HepG2 (cell line): ENCODE measurements around the gene MCMBP. TPM values are rescaled to one million over a fixed set of nuclear protein-coding genes. Genes with fewer than 3 reads are reported as not detected.

Source experiments
- ATAC-seq: fragments of 200-7000 bp; cut with Tn5 transposase; 3 replicates; pipeline ENCODE4 v1.9.1; 2020; ENCODE audit warnings: mild to moderate bottlenecking, moderate library complexity
- BruUV-seq: library from RNA; stranded (reverse); fragments of 400-500 nt; replicated peaks from 2 replicates; lab custom pipeline; 2021; lab: Mats Ljungman, UMichigan
- CTCF ChIA-PET: fragments of 300-600 bp; formaldehyde crosslinking; extraction: SDS; loops from one replicate; lab custom pipeline; 2021; ENCODE audit warnings: low total read pairs, inconsistent platforms, low intra/inter-chr PET ratio; lab: Yijun Ruan, JAX
- POLR2A ChIA-PET: fragments of 350-600 bp; sonication (Branson Sonifier 250); formaldehyde crosslinking; loops from one replicate; lab custom pipeline; 2020; ENCODE audit warnings: antibody characterized with exemption, inconsistent platforms; lab: Yijun Ruan, JAX
- DNase-seq: peaks from one replicate; pipeline ENCODE4 v3.0.0-alpha.2; 2015; ENCODE audit warnings: low spot score
- FAIRE-seq: peaks from 3 replicates; lab custom pipeline; 2011; peaks lifted over from hg19 to GRCh38; lab: Jason Lieb, UNC
- H2AFZ ChIP-seq: one replicate; pipeline ENCODE4 v1.6.1; 2011; ENCODE audit warnings: low read length, inconsistent platforms
- H3K27ac ChIP-seq: fragments of 300-600 bp; 3 replicates; pipeline ENCODE4 v1.8.0; 2011; ENCODE audit warnings: mixed run types, mild to moderate bottlenecking, mixed read lengths, low read length, inconsistent platforms; ENCODE audit not compliant: insufficient read depth; ENCODE audit errors: extremely low read length
- H3K27me3 ChIP-seq, 2 experiments: fragments of 200-600 bp in 1 of 2; 2 replicates in 1 of 2; 3 replicates in 1 of 2; pipeline versions ENCODE4 v1.6.0 to v1.8.0; 2011; ENCODE audit warnings: low read length in 2 of 2, mild to moderate bottlenecking in 2 of 2, moderate library complexity in 2 of 2, inconsistent platforms in 1 of 2; ENCODE audit not compliant: insufficient read depth in 2 of 2, control insufficient read depth in 1 of 2
- H3K36me3 ChIP-seq, 2 experiments: fragments of 200-600 bp in 1 of 2; replicated peaks in 1 of 2; 2 replicates in 1 of 2; 3 replicates in 1 of 2; pipeline versions ENCODE4 v1.5.1 to v1.8.0; 2011; ENCODE audit warnings: low read length in 2 of 2, inconsistent platforms in 1 of 2; ENCODE audit not compliant: insufficient read depth in 2 of 2, control insufficient read depth in 1 of 2
- H3K4me1 ChIP-seq: 2 replicates; pipeline ENCODE4 v1.5.1; 2012; ENCODE audit warnings: low read length, inconsistent platforms; ENCODE audit not compliant: insufficient read depth
- H3K4me2 ChIP-seq: 2 replicates; pipeline ENCODE4 v1.6.0; 2011; ENCODE audit warnings: low read depth, low read length, inconsistent platforms
- H3K4me3 ChIP-seq, 3 experiments: fragments of 200-600 bp in 1 of 3; sonication (generic), shearing (Covaris generic) in 1 of 3; replicated peaks in 1 of 3; 2 replicates each; pipeline ENCODE4 v1.5.1; 2011 to 2016; ENCODE audit warnings: low read length in 3 of 3, inconsistent platforms in 2 of 3, low read depth in 2 of 3, mild to moderate bottlenecking in 2 of 3, control low read depth in 1 of 3, mixed read lengths in 1 of 3; ENCODE audit not compliant: insufficient read depth in 1 of 3
- H3K79me2 ChIP-seq: one replicate; pipeline ENCODE4 v1.6.1; 2011; ENCODE audit warnings: low read length, inconsistent platforms; ENCODE audit not compliant: insufficient read depth
- H3K9ac ChIP-seq: 2 replicates; pipeline ENCODE4 v1.6.0; 2011; ENCODE audit warnings: mild to moderate bottlenecking, low read depth, low read length, inconsistent platforms; ENCODE audit not compliant: insufficient read depth
- H3K9me3 ChIP-seq: 2 replicates; pipeline ENCODE4 v1.5.1; 2012; ENCODE audit warnings: mild to moderate bottlenecking, low read length
- H4K20me1 ChIP-seq: 2 replicates; pipeline ENCODE4 v1.6.0; 2011; ENCODE audit warnings: inconsistent platforms, mild to moderate bottlenecking, low read length, moderate library complexity; ENCODE audit not compliant: insufficient read depth
- CHD4 ChIP-seq: fragments of 200-600 bp; sonication (generic); IDR thresholded peaks from 2 replicates; pipeline ENCODE4 v1.7.0; 2017; ENCODE audit warnings: mild to moderate bottlenecking, low read length, borderline replicate concordance
- NFE2 ChIP-seq: sonication (generic); formaldehyde crosslinking; IDR thresholded peaks from 2 replicates; pipeline ENCODE4 v1.4.0; 2020; ENCODE audit warnings: missing genetic modification reagents
- POLR2AphosphoS5 ChIP-seq: IDR thresholded peaks from 2 replicates; pipeline ENCODE4 v1.6.1; 2012; ENCODE audit warnings: low read depth, low read length
- STAG1 ChIP-seq: sonication (generic); formaldehyde crosslinking; IDR thresholded peaks from 2 replicates; pipeline ENCODE4 v1.4.0; 2020; ENCODE audit warnings: missing genetic modification reagents
- YEATS2 ChIP-seq: sonication (generic); formaldehyde crosslinking; IDR thresholded peaks from 2 replicates; pipeline ENCODE4 v1.4.0; 2020; ENCODE audit warnings: missing genetic modification reagents, borderline replicate concordance
- ZBTB43 ChIP-seq: sonication (generic); formaldehyde crosslinking; conservative IDR thresholded peaks from 2 replicates; pipeline ENCODE4 v1.4.0; 2020; ENCODE audit warnings: missing genetic modification reagents
- ZNF678 ChIP-seq: sonication (generic); formaldehyde crosslinking; IDR thresholded peaks from 2 replicates; pipeline ENCODE4 v1.4.0; 2020; ENCODE audit warnings: mild to moderate bottlenecking, missing genetic modification reagents
- ZNF83 ChIP-seq: sonication (generic); formaldehyde crosslinking; IDR thresholded peaks from 2 replicates; pipeline ENCODE4 v1.4.0; 2020; ENCODE audit warnings: missing genetic modification reagents, mild to moderate bottlenecking, borderline replicate concordance
- WGBS: methylation state at CpG from one replicate; pipeline ENCODE4 v1.1.6; 2017; ENCODE audit warnings: low lambda C conversion rate; 5-methylcytosine and 5-hydroxymethylcytosine counted together
- in situ Hi-C: cut with HindIII; loops from 2 replicates; pipeline ENCODE4 v1.10.0; 2017; ENCODE audit warnings: low pct_unique_long_range_greater_than_20kb; ENCODE audit not compliant: extremely low pct_ligation_motif_present
- intact Hi-C: fragments of 100-400 bp; cut with micrococcal nuclease; formaldehyde crosslinking; loops from one replicate; pipeline ENCODE4 v1.10.0; 2022; ENCODE audit not compliant: unreplicated experiment
- polyA plus RNA-seq, 8 experiments: library from polyadenylated mRNA; depleted of rRNA in 3 of 8; stranded (reverse) in 7 of 8; unstranded in 1 of 8; fragments of >200 nt; fragmentation: Illumina TruSeq in 4 of 8; extraction: Trizol in 4 of 8; gene quantifications; 2 replicates each; pipeline versions ENCODE4 v1.2.1 to v1.2.3, GENCODE V29; 2011 to 2016; ENCODE audit warnings: low read depth in 4 of 8, missing spikeins in 1 of 8, mixed read lengths in 1 of 8; ENCODE audit not compliant: insufficient read depth in 1 of 8
- total RNA-seq, 5 experiments: library from RNA; depleted of rRNA; stranded (reverse); fragments of >200 nt; fragmentation: Illumina TruSeq; extraction: Trizol; gene quantifications; 2 replicates each; pipeline ENCODE4 v1.2.3, GENCODE V29; 2016; ENCODE audit warnings: low read depth in 1 of 5
- TF ChIP-seq, protein P1 (sequence below): sonication (generic); formaldehyde crosslinking; IDR thresholded peaks from 2 replicates; pipeline ENCODE4 v1.4.0; 2020; ENCODE audit warnings: missing genetic modification reagents

Gene MCMBP
- total and polyA plus RNA-seq, 2 of the 13 experiments (the other 11 are each of a cell fraction or from before 2014, with no cell fraction given): 35.7 to 62.4 TPM

DNA sequence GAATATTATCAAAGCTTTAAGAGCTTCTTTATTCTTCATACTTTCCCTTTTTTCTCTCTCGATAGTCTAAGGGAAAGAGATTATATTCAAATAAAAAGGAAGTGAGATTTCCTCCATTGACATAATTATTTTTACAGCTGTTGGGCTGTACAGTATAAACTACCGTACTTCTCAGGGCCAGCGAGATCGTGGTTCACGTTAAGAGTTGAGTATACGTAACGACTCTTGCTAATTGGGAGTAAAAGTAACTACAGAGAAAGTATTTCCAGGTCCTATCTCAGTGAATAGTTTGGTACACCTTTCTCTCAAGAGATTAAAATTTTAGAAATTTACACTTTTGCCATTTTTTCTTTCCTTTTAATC, 89.0 kb downstream of the MCMBP start (continued):
- TF ChIP-seq ZBTB43 (CRISPR knock-in tag) (no peak), NFE2 (CRISPR knock-in tag) (no peak), ZNF83 (CRISPR knock-in tag) (no peak)

DNA sequence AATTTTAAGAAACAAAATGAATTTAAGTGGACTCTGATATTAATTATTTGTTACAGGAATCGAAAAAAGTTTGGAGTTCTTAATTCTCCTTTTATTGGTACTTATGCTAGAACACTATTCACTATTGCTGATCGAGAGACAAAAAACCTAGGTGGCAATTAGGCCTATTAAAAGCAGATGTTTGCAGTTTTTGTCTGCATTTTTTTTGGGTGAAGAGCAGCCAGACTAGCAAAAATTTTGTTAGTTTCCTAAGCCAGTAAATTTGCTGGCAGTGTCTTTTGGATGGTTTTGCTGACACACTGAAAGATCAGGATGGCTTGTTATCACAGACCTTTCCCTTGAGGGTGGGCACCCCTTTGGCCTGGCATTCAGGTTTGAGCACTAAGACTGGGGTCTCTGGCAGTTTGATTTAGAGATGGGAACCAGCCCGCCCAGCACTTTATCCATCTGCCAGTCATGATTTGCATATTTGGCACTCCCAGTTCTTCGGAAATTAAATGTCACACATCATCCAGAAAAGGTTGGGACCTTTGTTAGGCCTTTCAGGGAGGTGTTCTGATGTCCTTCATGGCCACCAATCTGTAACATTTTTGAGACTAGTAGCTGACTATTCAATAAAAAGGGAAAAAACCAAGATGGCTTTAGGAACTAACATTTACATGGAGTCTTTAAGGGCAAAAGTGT, 89.5 kb downstream of the MCMBP start:
- no peak for DNase-seq
- H3K27ac ChIP-seq: no peak overlapping the region
- peaks cover 0 to 4% of the 10 kb centered on the region in 2 experiments; a peak in 1 of 5 replicates for H3K36me3 ChIP-seq
- CTCF ChIA-PET: no interaction called here
- no peak for ATAC-seq
- no TSS peak for BruUV-seq
- no peaks in the 10 kb centered on the region for H3K27me3 ChIP-seq
- no peak overlapping the region for H3K4me2 ChIP-seq
- H2AFZ ChIP-seq: no peak overlapping the region
- in situ Hi-C loops (no loop called here), intact Hi-C loops (no loop called here)
- FAIRE-seq: no peak
- peaks cover 41% of the 10 kb centered on the region for H3K4me1 ChIP-seq
- POLR2A ChIA-PET: no interaction called here
- H3K4me3 ChIP-seq: no peak overlapping the region
- H3K9ac ChIP-seq: no peak overlapping the region
- H3K9me3 ChIP-seq: no peaks in the 10 kb centered on the region
- 92% methylated on average over 4 of the region's 4 CpGs for whole genome bisulfite sequencing
- H4K20me1 ChIP-seq: no peaks in the 10 kb centered on the region
- peaks cover 2% of the 10 kb centered on the region for H3K79me2 ChIP-seq
- TF ChIP-seq, protein P1, sequence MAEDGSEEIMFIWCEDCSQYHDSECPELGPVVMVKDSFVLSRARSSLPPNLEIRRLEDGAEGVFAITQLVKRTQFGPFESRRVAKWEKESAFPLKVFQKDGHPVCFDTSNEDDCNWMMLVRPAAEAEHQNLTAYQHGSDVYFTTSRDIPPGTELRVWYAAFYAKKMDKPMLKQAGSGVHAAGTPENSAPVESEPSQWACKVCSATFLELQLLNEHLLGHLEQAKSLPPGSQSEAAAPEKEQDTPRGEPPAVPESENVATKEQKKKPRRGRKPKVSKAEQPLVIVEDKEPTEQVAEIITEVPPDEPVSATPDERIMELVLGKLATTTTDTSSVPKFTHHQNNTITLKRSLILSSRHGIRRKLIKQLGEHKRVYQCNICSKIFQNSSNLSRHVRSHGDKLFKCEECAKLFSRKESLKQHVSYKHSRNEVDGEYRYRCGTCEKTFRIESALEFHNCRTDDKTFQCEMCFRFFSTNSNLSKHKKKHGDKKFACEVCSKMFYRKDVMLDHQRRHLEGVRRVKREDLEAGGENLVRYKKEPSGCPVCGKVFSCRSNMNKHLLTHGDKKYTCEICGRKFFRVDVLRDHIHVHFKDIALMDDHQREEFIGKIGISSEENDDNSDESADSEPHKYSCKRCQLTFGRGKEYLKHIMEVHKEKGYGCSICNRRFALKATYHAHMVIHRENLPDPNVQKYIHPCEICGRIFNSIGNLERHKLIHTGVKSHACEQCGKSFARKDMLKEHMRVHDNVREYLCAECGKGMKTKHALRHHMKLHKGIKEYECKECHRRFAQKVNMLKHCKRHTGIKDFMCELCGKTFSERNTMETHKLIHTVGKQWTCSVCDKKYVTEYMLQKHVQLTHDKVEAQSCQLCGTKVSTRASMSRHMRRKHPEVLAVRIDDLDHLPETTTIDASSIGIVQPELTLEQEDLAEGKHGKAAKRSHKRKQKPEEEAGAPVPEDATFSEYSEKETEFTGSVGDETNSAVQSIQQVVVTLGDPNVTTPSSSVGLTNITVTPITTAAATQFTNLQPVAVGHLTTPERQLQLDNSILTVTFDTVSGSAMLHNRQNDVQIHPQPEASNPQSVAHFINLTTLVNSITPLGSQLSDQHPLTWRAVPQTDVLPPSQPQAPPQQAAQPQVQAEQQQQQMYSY (CRISPR knock-in tag): no peak
- TF ChIP-seq CHD4: no peak
- TF ChIP-seq ZNF678 (CRISPR knock-in tag): no peak
- no peak for TF ChIP-seq STAG1 (CRISPR knock-in tag)
- TF ChIP-seq YEATS2 (CRISPR knock-in tag): no peak
- no peak for TF ChIP-seq POLR2AphosphoS5
